OCI-LY1 (cell line): ENCODE results near the gene PRUNE1.

Source experiments
- H2AFZ ChIP-seq: fragments of 200-600 bp; sonication (generic), shearing (Covaris generic); 2 replicates; pipeline ENCODE4 v1.6.0; 2014; ENCODE audit warnings: antibody characterized with exemption, mild to moderate bottlenecking, low read length
- H3F3A ChIP-seq: fragments of 200-600 bp; sonication (generic), shearing (Covaris generic); 2 replicates; pipeline ENCODE4 v1.6.0; 2014; ENCODE audit warnings: mild to moderate bottlenecking, antibody characterized with exemption, low read length, moderate library complexity; ENCODE audit not compliant: insufficient read depth
- H3K27ac ChIP-seq: fragments of 200-600 bp; sonication (generic); 2 replicates; pipeline ENCODE4 v1.5.1; 2014; ENCODE audit warnings: low read length, mixed run types, mild to moderate bottlenecking, low read depth; ENCODE audit not compliant: poor library complexity, severe bottlenecking
- H3K27me3 ChIP-seq: fragments of 200-600 bp; sonication (generic); 2 replicates; pipeline ENCODE4 v1.6.0; 2014; ENCODE audit warnings: antibody characterized with exemption, mild to moderate bottlenecking, low read length, moderate library complexity; ENCODE audit not compliant: insufficient read depth
- H3K36me3 ChIP-seq: fragments of 200-600 bp; sonication (generic); 2 replicates; pipeline ENCODE4 v1.6.1; 2014; ENCODE audit warnings: mild to moderate bottlenecking, antibody characterized with exemption, low read length, moderate library complexity, mixed read lengths; ENCODE audit not compliant: insufficient read depth
- H3K4me1 ChIP-seq: fragments of 200-600 bp; sonication (generic); 2 replicates; pipeline ENCODE4 v1.5.1; 2014; ENCODE audit warnings: mild to moderate bottlenecking, low read length, moderate library complexity; ENCODE audit not compliant: insufficient read depth, severe bottlenecking
- H3K4me2 ChIP-seq: fragments of 200-600 bp; sonication (generic), shearing (Covaris generic); 2 replicates; pipeline ENCODE4 v1.6.1; 2014; ENCODE audit warnings: low read length
- H3K4me3 ChIP-seq: fragments of 200-600 bp; sonication (generic); 2 replicates; pipeline ENCODE4 v1.5.1; 2014; ENCODE audit warnings: low read length, low read depth, mild to moderate bottlenecking, mixed read lengths; ENCODE audit not compliant: poor library complexity, severe bottlenecking
- H3K79me2 ChIP-seq: fragments of 200-600 bp; shearing (Covaris generic); 2 replicates; pipeline ENCODE4 v1.6.1; 2016; ENCODE audit warnings: mixed run types, low read length, mixed read lengths; ENCODE audit not compliant: insufficient read depth
- H3K9ac ChIP-seq: fragments of 200-600 bp; sonication (generic), shearing (Covaris generic); 2 replicates; pipeline ENCODE4 v1.6.1; 2014; ENCODE audit warnings: mild to moderate bottlenecking, low read length, mixed read lengths
- H3K9me2 ChIP-seq: fragments of 200-600 bp; sonication (generic), shearing (Covaris generic); 2 replicates; pipeline ENCODE4 v1.6.1; 2014; ENCODE audit warnings: low read depth, mild to moderate bottlenecking, low read length, mixed read lengths
- H3K9me3 ChIP-seq: fragments of 200-600 bp; shearing (Covaris generic); 2 replicates; pipeline ENCODE4 v1.6.1; 2014; ENCODE audit warnings: low read length, mixed read lengths
- H4K20me1 ChIP-seq: fragments of 200-600 bp; sonication (generic), shearing (Covaris generic); 2 replicates; pipeline ENCODE4 v1.6.0; 2016; ENCODE audit warnings: mild to moderate bottlenecking, low read length; ENCODE audit not compliant: insufficient read depth
- CTCF ChIP-seq: fragments of 200-600 bp; sonication (generic), shearing (Covaris generic); IDR thresholded peaks from 2 replicates; pipeline ENCODE4 v1.5.1; 2017; ENCODE audit warnings: mild to moderate bottlenecking, antibody characterized with exemption, low read length, moderate library complexity, mixed read lengths
- EZH2 ChIP-seq: fragments of 200-600 bp; sonication (generic), shearing (Covaris generic); IDR thresholded peaks from 2 replicates; pipeline ENCODE4 v1.8.0; 2017; ENCODE audit warnings: borderline replicate concordance, mixed run types, mild to moderate bottlenecking, antibody characterized with exemption, low read length, moderate library complexity, mixed read lengths

PRUNE1 gene

GRCh38 chr1:151059109-151060006 is 51.1 kb downstream of the PRUNE1 start, which contains the start of gene CDC42SE1:
Gene CDC42SE1 (minus strand): TSS chr1:151059622. CDS start chr1:151055730, 3,892 bp downstream.
- peaks cover 26% of the 10 kb centered on the region for H3K36me3 ChIP-seq
- peak within 1 kb of the TSS; percentile 39 for H2AFZ ChIP-seq
- no peaks in the 10 kb centered on the region for H3K9me2 ChIP-seq
- no peaks in the 10 kb centered on the region for H3K27me3 ChIP-seq
- TF ChIP-seq EZH2, result no peak
- peak; percentile 72 for TF ChIP-seq CTCF
- H3K27ac ChIP-seq, result peak within 1 kb of the TSS; percentile 64
- no peaks in the 10 kb centered on the region for H3K9me3 ChIP-seq
- H3K79me2 ChIP-seq, result peaks cover 19% of the 10 kb centered on the region; the same call in 1 of the 2 replicates
- H4K20me1 ChIP-seq, result no peaks in the 10 kb centered on the region
- H3K4me1 ChIP-seq, result peaks cover 46% of the 10 kb centered on the region
- H3K4me2 ChIP-seq, result peak within 1 kb of the TSS; percentile 96
- H3F3A ChIP-seq, result 0 out of 2 replicates have a peak, but pooled peaks cover 3% of the 10 kb centered on the region
- peak within 1 kb of the TSS; percentile 81 for H3K4me3 ChIP-seq
- H3K9ac ChIP-seq, result peak within 1 kb of the TSS; percentile 86

- H2AFZ ChIP-seq, result peak within 1 kb of the TSS; percentile 39
- H3K4me3 ChIP-seq, result peak within 1 kb of the TSS; percentile 81
- H3K9me3 ChIP-seq, result no peaks in the 10 kb centered on the region
- 0 out of 2 replicates have a peak, but pooled peaks cover 3% of the 10 kb centered on the region for H3F3A ChIP-seq
- peak within 1 kb of the TSS; percentile 64 for H3K27ac ChIP-seq
- TF ChIP-seq EZH2 (no peak), CTCF (peak; percentile 41; the same call in 1 of the 2 replicates)
- no peaks in the 10 kb centered on the region for H3K9me2 ChIP-seq
- peaks cover 19% of the 10 kb centered on the region; the same call in 1 of the 2 replicates for H3K79me2 ChIP-seq
- peaks cover 18% of the 10 kb centered on the region for H3K36me3 ChIP-seq
- H3K9ac ChIP-seq, result peak within 1 kb of the TSS; percentile 86
- peaks cover 46% of the 10 kb centered on the region for H3K4me1 ChIP-seq
- no peaks in the 10 kb centered on the region for H3K27me3 ChIP-seq
- H3K4me2 ChIP-seq, result peak within 1 kb of the TSS; percentile 96
- no peaks in the 10 kb centered on the region for H4K20me1 ChIP-seq
Measured at GRCh38 chr1:151060007-151060656, 51.9 kb downstream of the PRUNE1 start, which contains the start of gene MLLT11. Gene MLLT11 (plus strand): TSS chr1:151060397. CDS start chr1:151067225, 6,828 bp downstream.

- Histone ChIP-seq H3F3A (0 out of 2 replicates have a peak, but pooled peaks cover 3% of the 10 kb centered on the region), H3K9me2 (no peaks in the 10 kb centered on the region), H3K79me2 (peaks cover 19% of the 10 kb centered on the region; the same call in 1 of the 2 replicates), H3K4me1 (peaks cover 46% of the 10 kb centered on the region), H3K9me3 (no peaks in the 10 kb centered on the region), H3K4me3 (peak overlapping the region; percentile 81), H3K4me2 (peak overlapping the region; percentile 96), H2AFZ (peak overlapping the region; percentile 39; the same call in 1 of the 2 replicates), H3K27me3 (no peaks in the 10 kb centered on the region), H3K27ac (peak overlapping the region; percentile 64), H4K20me1 (no peaks in the 10 kb centered on the region), H3K36me3 (peaks cover 11% of the 10 kb centered on the region; the same call in 1 of the 2 replicates), H3K9ac (peak overlapping the region; percentile 86)
- TF ChIP-seq CTCF (no peak), EZH2 (no peak)
Measured at GRCh38 chr1:151060657-151061421, 52.6 kb downstream of the PRUNE1 start.
